Neuronal stem cell (in vitro differentiated cells): ENCODE results near the gene TSR3.

Experiments
- DNase-seq: peaks from one replicate; pipeline ENCODE4 v3.0.0-alpha.2; 2013; ENCODE audit warnings: low spot score
- H2AFZ ChIP-seq: one replicate; pipeline ENCODE4 v1.6.1; 2013; ENCODE audit warnings: mild to moderate bottlenecking, low read length, inconsistent platforms
- H2AK5ac ChIP-seq: 2 replicates; pipeline ENCODE4 v1.6.1; 2013; ENCODE audit warnings: low read depth, mild to moderate bottlenecking, inconsistent platforms, low read length, moderate library complexity, mixed read lengths
- H2BK120ac ChIP-seq: 2 replicates; pipeline ENCODE4 v1.6.1; 2013; ENCODE audit warnings: low read depth, mild to moderate bottlenecking, inconsistent platforms, low read length, moderate library complexity, mixed read lengths
- H2BK12ac ChIP-seq: one replicate; pipeline ENCODE4 v1.6.1; 2013; ENCODE audit warnings: low read length, inconsistent platforms
- H2BK15ac ChIP-seq: 2 replicates; pipeline ENCODE4 v1.6.1; 2013; ENCODE audit warnings: mild to moderate bottlenecking, low read length, inconsistent platforms, mixed read lengths
- H2BK5ac ChIP-seq: one replicate; pipeline ENCODE4 v1.6.1; 2013; ENCODE audit warnings: inconsistent platforms, mild to moderate bottlenecking, low read length, moderate library complexity
- H3K14ac ChIP-seq: one replicate; pipeline ENCODE4 v1.6.1; 2013; ENCODE audit warnings: low read length, inconsistent platforms
- H3K18ac ChIP-seq: 2 replicates; pipeline ENCODE4 v1.6.1; 2013; ENCODE audit warnings: low read length, inconsistent platforms
- H3K23ac ChIP-seq: 2 replicates; pipeline ENCODE4 v1.6.1; 2013; ENCODE audit warnings: low read depth, mild to moderate bottlenecking, mixed read lengths, low read length, inconsistent platforms; ENCODE audit not compliant: poor library complexity
- H3K27ac ChIP-seq: replicated peaks from 3 replicates; pipeline ENCODE4 v1.5.1; 2013; ENCODE audit warnings: low read length, inconsistent platforms
- H3K27me3 ChIP-seq, 3 experiments: 2 replicates each; pipeline ENCODE4 v1.6.1; 2013; ENCODE audit warnings: low read length in 3 of 3, mild to moderate bottlenecking in 2 of 3, inconsistent platforms in 1 of 3, low read depth in 1 of 3, mixed read lengths in 1 of 3, moderate library complexity in 1 of 3; ENCODE audit not compliant: control insufficient read depth in 3 of 3, insufficient read depth in 3 of 3
- H3K36me3 ChIP-seq, 2 donors: replicated peaks in 1 of 2; 2 replicates each; pipeline ENCODE4 v1.6.1; 2013; ENCODE audit warnings: low read length in 2 of 2; ENCODE audit not compliant: control insufficient read depth in 2 of 2, insufficient read depth in 2 of 2
- H3K4ac ChIP-seq: 2 replicates; pipeline ENCODE4 v1.6.1; 2013; ENCODE audit warnings: inconsistent platforms, mild to moderate bottlenecking, low read length, moderate library complexity
- H3K4me1 ChIP-seq, 2 donors: 1 replicate in 1 of 2; 2 replicates in 1 of 2; pipeline ENCODE4 v1.6.1; 2013; ENCODE audit warnings: low read length in 2 of 2, low read depth in 1 of 2; ENCODE audit not compliant: control insufficient read depth in 2 of 2, insufficient read depth in 1 of 2
- H3K4me2 ChIP-seq: one replicate; pipeline ENCODE4 v1.6.1; 2013; ENCODE audit warnings: mild to moderate bottlenecking, low read length, inconsistent platforms; ENCODE audit not compliant: insufficient read depth, poor library complexity, severe bottlenecking
- H3K4me3 ChIP-seq, 2 donors: 2 replicates each; pipeline ENCODE4 v1.5.1; 2013; ENCODE audit warnings: low read length in 2 of 2, mild to moderate bottlenecking in 2 of 2, inconsistent platforms in 1 of 2, moderate library complexity in 1 of 2
- H3K79me1 ChIP-seq: one replicate; pipeline ENCODE4 v1.6.1; 2013; ENCODE audit warnings: low read depth, mild to moderate bottlenecking, inconsistent platforms, low read length, moderate library complexity
- H3K9ac ChIP-seq: one replicate; pipeline ENCODE4 v1.6.1; 2013; ENCODE audit warnings: mild to moderate bottlenecking, low read depth, low read length, inconsistent platforms; ENCODE audit not compliant: poor library complexity
- H3K9me3 ChIP-seq, 2 donors: replicated peaks in 1 of 2; 2 replicates each; pipeline versions ENCODE3 to v1.6.1; 2013; ENCODE audit warnings: low read length in 2 of 2, mild to moderate bottlenecking in 2 of 2, inconsistent platforms in 1 of 2, low read depth in 1 of 2, mixed read lengths in 1 of 2, moderate library complexity in 1 of 2; ENCODE audit not compliant: control insufficient read depth in 2 of 2, insufficient read depth in 1 of 2
- H4K8ac ChIP-seq: one replicate; pipeline ENCODE4 v1.6.1; 2013; ENCODE audit warnings: low read depth, mild to moderate bottlenecking, inconsistent platforms, low read length, moderate library complexity
- H4K91ac ChIP-seq: one replicate; pipeline ENCODE4 v1.6.1; 2013; ENCODE audit warnings: low read length, low read depth, mild to moderate bottlenecking, inconsistent platforms; ENCODE audit not compliant: poor library complexity
- WGBS, 2 donors: extraction: QIAGEN DNeasy Blood & Tissue Kit; methylation state at CpG; one replicate each; pipeline ENCODE4 v1.1.7; 2013; ENCODE audit warnings: missing lambda C conversion rate in 2 of 2, mixed read lengths in 1 of 2; ENCODE audit not compliant: insufficient read length in 2 of 2, insufficient replicate concordance in 1 of 2; ENCODE audit errors: extremely low coverage in 2 of 2; 5-methylcytosine and 5-hydroxymethylcytosine counted together

Gene TSR3

DNA sequence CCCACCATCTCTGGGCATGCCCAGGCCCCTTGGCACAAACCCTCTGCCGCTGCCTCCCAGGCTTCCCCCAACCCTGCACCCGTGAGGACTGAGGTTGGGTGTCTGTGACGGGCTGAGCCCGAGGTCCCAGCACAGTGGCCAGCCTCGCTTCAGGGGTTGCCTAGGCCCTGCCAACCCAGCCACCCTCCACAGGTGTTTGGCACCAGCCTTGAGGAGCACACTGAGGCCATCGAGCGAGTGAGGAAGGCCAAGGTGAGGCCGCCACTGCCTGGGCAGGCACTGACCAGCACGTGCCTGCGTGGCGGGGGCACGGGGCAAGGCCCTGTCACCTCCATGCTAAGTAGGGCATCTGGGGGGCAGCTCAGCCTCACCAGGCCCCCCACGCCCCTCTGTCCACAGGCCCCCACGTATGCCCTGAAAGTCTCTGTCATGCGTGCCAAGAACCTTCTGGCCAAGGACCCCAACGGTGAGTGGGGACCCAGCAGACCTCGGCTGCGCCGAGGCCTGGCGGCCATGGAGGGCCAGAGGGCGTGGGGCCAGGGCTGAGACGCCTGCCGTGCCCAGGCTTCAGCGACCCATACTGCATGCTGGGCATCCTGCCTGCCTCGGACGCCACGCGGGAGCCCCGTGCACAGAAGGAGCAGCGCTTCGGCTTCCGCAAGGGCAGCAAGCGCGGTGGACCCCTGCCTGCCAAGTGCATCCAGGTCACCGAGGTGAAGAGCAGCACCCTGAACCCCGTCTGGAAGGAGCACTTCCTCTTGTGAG is 10.8 kb downstream of the TSR3 start:
- Histone ChIP-seq H3K36me3 (peaks cover 0 to 33% of the 10 kb centered on the region in 2 donors), H3K4me1 (peaks cover 15 to 22% of the 10 kb centered on the region in 2 donors), H4K91ac (no peak overlapping the region), H2BK12ac (no peak overlapping the region), H3K18ac (peak overlapping the region; percentile 38), H2AFZ (no peak overlapping the region), H3K27me3 (peaks cover 0 to 23% (median 0%) of the 10 kb centered on the region in 3 experiments), H3K14ac (peak overlapping the region; percentile 38), H2BK15ac (peak overlapping the region; percentile 58), H4K8ac (no peak overlapping the region), H2AK5ac (peak overlapping the region; percentile 84), H2BK120ac (no peak overlapping the region), H3K9ac (peak overlapping the region; percentile 21), H3K79me1 (no peaks in the 10 kb centered on the region), H3K4ac (no peak overlapping the region), H3K4me2 (no peak overlapping the region), H3K4me3 (peak overlapping the region in 1 of 2 donors; percentile 41), H2BK5ac (no peak overlapping the region), H3K23ac (peak overlapping the region; percentile 91), H3K9me3 (no peaks in the 10 kb centered on the region), H3K27ac (no peak overlapping the region)
- no peak for DNase-seq
- WGBS, 2 donors, result no CpG with 5 or more reads among the region's 36 CpGs

DNA sequence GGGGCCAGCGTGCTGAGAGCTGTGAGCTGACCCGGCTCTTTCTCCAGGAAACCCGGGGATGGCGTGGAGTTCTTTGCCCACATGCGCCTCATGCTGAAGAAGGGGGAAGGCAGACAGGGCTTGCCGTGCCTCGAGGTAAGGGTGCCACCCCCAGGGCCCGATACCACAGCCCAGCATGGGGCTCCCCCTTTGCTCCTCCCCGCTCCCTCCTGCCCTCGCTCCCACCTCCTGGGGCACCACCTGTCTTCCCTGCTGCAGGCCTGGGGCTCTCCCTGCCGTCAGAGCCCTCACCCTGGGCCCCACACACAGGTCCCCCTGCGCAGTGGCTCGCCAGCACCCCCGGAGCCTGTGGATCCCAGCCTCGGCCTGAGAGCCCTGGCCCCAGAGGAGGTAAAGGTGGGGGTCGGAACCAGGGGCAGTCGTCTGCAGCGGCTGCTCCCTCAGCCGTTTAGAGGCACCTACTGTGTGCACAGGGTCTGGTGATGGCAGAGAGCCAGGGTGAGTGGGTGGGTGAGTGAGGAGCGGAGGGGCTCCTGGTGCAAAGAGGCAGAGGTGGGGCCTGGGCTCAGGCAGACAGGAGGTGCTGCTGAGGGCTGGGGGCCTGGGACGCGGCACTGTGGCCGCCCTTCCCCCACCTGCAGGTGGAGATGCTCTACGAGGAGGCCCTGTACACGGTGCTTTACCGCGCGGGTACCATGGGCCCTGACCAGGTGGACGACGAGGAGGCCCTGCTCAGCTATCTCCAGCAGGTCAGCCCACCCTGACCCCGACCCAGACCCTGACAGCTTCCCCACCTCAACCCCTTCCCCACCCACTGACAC is 12.6 kb downstream of the TSR3 start:
- Histone ChIP-seq H3K23ac (no peak overlapping the region), H3K36me3 (peaks cover 0 to 26% of the 10 kb centered on the region in 2 donors), H2BK5ac (no peak overlapping the region), H4K91ac (no peak overlapping the region), H3K4ac (no peak overlapping the region), H3K9ac (peak overlapping the region; percentile 70), H3K14ac (peak overlapping the region; percentile 38), H3K27ac (no peak overlapping the region), H2AFZ (no peak overlapping the region), H3K79me1 (no peaks in the 10 kb centered on the region), H3K27me3 (peaks cover 0 to 40% (median 14%) of the 10 kb centered on the region in 3 experiments), H3K4me1 (peaks cover 18 to 39% of the 10 kb centered on the region in 2 donors), H2AK5ac (peak overlapping the region; percentile 90), H2BK120ac (no peak overlapping the region), H3K18ac (peak overlapping the region; percentile 64), H2BK15ac (peak overlapping the region; percentile 58), H2BK12ac (peak overlapping the region; percentile 58), H4K8ac (no peak overlapping the region), H3K4me2 (no peak overlapping the region), H3K4me3 (no peak overlapping the region), H3K9me3 (peaks cover 0 to 2% of the 10 kb centered on the region in 2 donors)
- WGBS, 2 donors, result no CpG with 5 or more reads among the region's 31 CpGs
- DNase-seq, result no peak

DNA sequence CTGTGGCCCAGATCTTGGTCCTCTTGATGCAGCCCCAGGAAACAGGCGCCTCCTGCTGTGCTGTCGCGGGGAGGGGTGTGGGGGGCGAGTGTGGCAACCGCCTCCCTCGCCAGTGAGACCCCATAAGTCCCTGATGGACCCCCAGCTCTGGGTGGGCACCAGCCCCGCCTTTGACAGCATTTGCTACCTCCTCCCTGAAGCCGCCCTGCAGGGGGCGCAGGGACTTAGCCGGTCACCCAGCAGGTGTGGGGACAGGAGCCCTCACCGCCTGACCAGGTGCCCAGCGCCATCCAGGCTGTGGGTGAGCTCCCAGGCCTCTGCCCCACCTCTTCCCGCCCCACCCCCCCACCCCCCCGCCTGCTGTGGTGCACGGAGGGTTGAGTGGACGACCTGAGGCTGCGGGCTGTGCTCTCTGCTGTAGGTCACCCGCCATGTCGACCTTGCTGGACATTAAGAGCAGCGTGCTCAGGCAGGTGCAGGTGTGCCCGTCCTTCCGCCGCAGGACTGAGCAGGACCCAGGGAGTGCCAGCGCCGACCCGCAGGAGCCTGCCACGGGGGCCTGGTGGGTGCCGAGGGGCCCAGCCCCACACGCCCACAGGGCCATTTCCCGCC is 13.5 kb downstream of the TSR3 start:
- Histone ChIP-seq H3K23ac (peak overlapping the region; percentile 65), H2BK5ac (no peak overlapping the region), H2BK12ac (peak overlapping the region; percentile 84), H3K18ac (peak overlapping the region; percentile 64), H3K36me3 (peaks cover 0 to 26% of the 10 kb centered on the region in 2 donors), H3K4me3 (no peak overlapping the region), H2BK120ac (no peak overlapping the region), H2BK15ac (peak overlapping the region; percentile 58), H3K4ac (no peak overlapping the region), H2AFZ (no peak overlapping the region), H3K79me1 (no peaks in the 10 kb centered on the region), H4K8ac (no peak overlapping the region), H3K4me2 (no peak overlapping the region), H3K27me3 (peaks cover 0 to 42% (median 20%) of the 10 kb centered on the region in 3 experiments), H4K91ac (no peak overlapping the region), H3K9ac (no peak overlapping the region), H3K27ac (no peak overlapping the region), H3K4me1 (peaks cover 15 to 42% of the 10 kb centered on the region in 2 donors), H3K14ac (peak overlapping the region; percentile 38), H3K9me3 (peaks cover 0 to 2% of the 10 kb centered on the region in 2 donors), H2AK5ac (peak overlapping the region; percentile 90)
- no peak for DNase-seq
- no CpG with 5 or more reads among the region's 30 CpGs for WGBS, 2 donors
